HepG2 (cell line): ENCODE measurements around the gene CNTFR. TPM values are rescaled to one million over a fixed set of nuclear protein-coding genes. Genes with fewer than 3 reads are reported as not detected.

Experiments used
- ATAC-seq: fragments of 200-7000 bp; cut with Tn5 transposase; 3 replicates; pipeline ENCODE4 v1.9.1; 2020; ENCODE audit warnings: mild to moderate bottlenecking, moderate library complexity
- BruUV-seq: library from RNA; stranded (reverse); fragments of 400-500 nt; replicated peaks from 2 replicates; lab custom pipeline; 2021; lab: Mats Ljungman, UMichigan
- CTCF ChIA-PET: fragments of 300-600 bp; formaldehyde crosslinking; extraction: SDS; loops from one replicate; lab custom pipeline; 2021; ENCODE audit warnings: low total read pairs, inconsistent platforms, low intra/inter-chr PET ratio; lab: Yijun Ruan, JAX
- POLR2A ChIA-PET: fragments of 350-600 bp; sonication (Branson Sonifier 250); formaldehyde crosslinking; loops from one replicate; lab custom pipeline; 2020; ENCODE audit warnings: antibody characterized with exemption, inconsistent platforms; lab: Yijun Ruan, JAX
- DNase-seq: peaks from one replicate; pipeline ENCODE4 v3.0.0-alpha.2; 2015; ENCODE audit warnings: low spot score
- FAIRE-seq: peaks from 3 replicates; lab custom pipeline; 2011; peaks lifted over from hg19 to GRCh38; lab: Jason Lieb, UNC
- H2AFZ ChIP-seq: one replicate; pipeline ENCODE4 v1.6.1; 2011; ENCODE audit warnings: low read length, inconsistent platforms
- H3K27ac ChIP-seq: fragments of 300-600 bp; 3 replicates; pipeline ENCODE4 v1.8.0; 2011; ENCODE audit warnings: mixed run types, mild to moderate bottlenecking, mixed read lengths, low read length, inconsistent platforms; ENCODE audit not compliant: insufficient read depth; ENCODE audit errors: extremely low read length
- H3K27me3 ChIP-seq, 2 experiments: fragments of 200-600 bp in 1 of 2; 2 replicates in 1 of 2; 3 replicates in 1 of 2; pipeline versions ENCODE4 v1.6.0 to v1.8.0; 2011; ENCODE audit warnings: low read length in 2 of 2, mild to moderate bottlenecking in 2 of 2, moderate library complexity in 2 of 2, inconsistent platforms in 1 of 2; ENCODE audit not compliant: insufficient read depth in 2 of 2, control insufficient read depth in 1 of 2
- H3K36me3 ChIP-seq, 2 experiments: fragments of 200-600 bp in 1 of 2; replicated peaks in 1 of 2; 2 replicates in 1 of 2; 3 replicates in 1 of 2; pipeline versions ENCODE4 v1.5.1 to v1.8.0; 2011; ENCODE audit warnings: low read length in 2 of 2, inconsistent platforms in 1 of 2; ENCODE audit not compliant: insufficient read depth in 2 of 2, control insufficient read depth in 1 of 2
- H3K4me1 ChIP-seq: 2 replicates; pipeline ENCODE4 v1.5.1; 2012; ENCODE audit warnings: low read length, inconsistent platforms; ENCODE audit not compliant: insufficient read depth
- H3K4me2 ChIP-seq: 2 replicates; pipeline ENCODE4 v1.6.0; 2011; ENCODE audit warnings: low read depth, low read length, inconsistent platforms
- H3K4me3 ChIP-seq, 3 experiments: fragments of 200-600 bp in 1 of 3; sonication (generic), shearing (Covaris generic) in 1 of 3; replicated peaks in 1 of 3; 2 replicates each; pipeline ENCODE4 v1.5.1; 2011 to 2016; ENCODE audit warnings: low read length in 3 of 3, inconsistent platforms in 2 of 3, low read depth in 2 of 3, mild to moderate bottlenecking in 2 of 3, control low read depth in 1 of 3, mixed read lengths in 1 of 3; ENCODE audit not compliant: insufficient read depth in 1 of 3
- H3K79me2 ChIP-seq: one replicate; pipeline ENCODE4 v1.6.1; 2011; ENCODE audit warnings: low read length, inconsistent platforms; ENCODE audit not compliant: insufficient read depth
- H3K9ac ChIP-seq: 2 replicates; pipeline ENCODE4 v1.6.0; 2011; ENCODE audit warnings: mild to moderate bottlenecking, low read depth, low read length, inconsistent platforms; ENCODE audit not compliant: insufficient read depth
- H3K9me3 ChIP-seq: 2 replicates; pipeline ENCODE4 v1.5.1; 2012; ENCODE audit warnings: mild to moderate bottlenecking, low read length
- H4K20me1 ChIP-seq: 2 replicates; pipeline ENCODE4 v1.6.0; 2011; ENCODE audit warnings: inconsistent platforms, mild to moderate bottlenecking, low read length, moderate library complexity; ENCODE audit not compliant: insufficient read depth
- AHR ChIP-seq: IDR thresholded peaks from 2 replicates; pipeline ENCODE4 v1.6.1; 2018; ENCODE audit warnings: missing genetic modification reagents, missing compliant biosample characterization
- ASH2L ChIP-seq: fragments of 300-600, 200-600 bp; sonication (generic); IDR thresholded peaks from 2 replicates; pipeline ENCODE4 v1.7.0; 2017; ENCODE audit warnings: low read depth, mild to moderate bottlenecking, moderate library complexity, mixed read lengths, low read length; ENCODE audit not compliant: insufficient read length
- CBX1 ChIP-seq: IDR thresholded peaks from one replicate; pipeline ENCODE4 v1.6.1; 2016; ENCODE audit warnings: antibody characterized with exemption, low read depth
- CENPX ChIP-seq: sonication (generic); formaldehyde crosslinking; IDR thresholded peaks from 2 replicates; pipeline ENCODE4 v1.9.0; 2021; ENCODE audit warnings: mild to moderate bottlenecking, missing genetic modification reagents, moderate library complexity
- FOXJ3 ChIP-seq: sonication (generic); formaldehyde crosslinking; IDR thresholded peaks from 2 replicates; pipeline ENCODE4 v1.4.0; 2020; ENCODE audit warnings: missing genetic modification reagents, mild to moderate bottlenecking, borderline replicate concordance
- FOXP1 ChIP-seq, 2 experiments: fragments of 450-650 bp in 1 of 2; IDR thresholded peaks; 2 replicates each; pipeline ENCODE4 v1.6.1; 2017 to 2018; ENCODE audit warnings: antibody characterized with exemption in 1 of 2
- KLF6 ChIP-seq: IDR thresholded peaks from 2 replicates; pipeline ENCODE4 v1.8.0; 2016; ENCODE audit warnings: missing biosample characterization, missing genetic modification reagents
- MBNL3 ChIP-seq: fragments of 250-450 bp; sonication (Bioruptor Pico); conservative IDR thresholded peaks from 2 replicates; pipeline ENCODE4 v1.8.0; 2022; ENCODE audit warnings: mild to moderate bottlenecking, inconsistent platforms
- MED8 ChIP-seq: sonication (generic); formaldehyde crosslinking; IDR thresholded peaks from 2 replicates; pipeline ENCODE4 v1.8.1; 2023; ENCODE audit warnings: mild to moderate bottlenecking, missing genetic modification reagents; ENCODE audit not compliant: insufficient replicate concordance
- MYPOP ChIP-seq: sonication (generic); formaldehyde crosslinking; IDR thresholded peaks from 2 replicates; pipeline ENCODE4 v1.8.1; 2023; ENCODE audit warnings: mild to moderate bottlenecking, moderate library complexity, missing genetic modification reagents
- SSRP1 ChIP-seq: IDR thresholded peaks from 2 replicates; pipeline ENCODE4 v1.6.1; 2016; ENCODE audit warnings: control low read depth
- ZMAT5 ChIP-seq: sonication (generic); formaldehyde crosslinking; IDR thresholded peaks from 2 replicates; pipeline ENCODE4 v1.5.0; 2020; ENCODE audit warnings: mild to moderate bottlenecking, low read depth, missing genetic modification reagents, borderline replicate concordance
- ZNF138 ChIP-seq: sonication (generic); formaldehyde crosslinking; IDR thresholded peaks from 2 replicates; pipeline ENCODE4 v1.5.0; 2020; ENCODE audit warnings: mild to moderate bottlenecking, low read depth, missing genetic modification reagents
- ZNF207 ChIP-seq: fragments of 450-650 bp; IDR thresholded peaks from 2 replicates; pipeline ENCODE4 v1.6.1; 2016; ENCODE audit warnings: antibody characterized with exemption, borderline replicate concordance
- ZNF451 ChIP-seq: sonication (generic); formaldehyde crosslinking; IDR thresholded peaks from 2 replicates; pipeline ENCODE4 v1.5.0; 2020; ENCODE audit warnings: mild to moderate bottlenecking, missing genetic modification reagents
- ZNF7 ChIP-seq: IDR thresholded peaks from 2 replicates; pipeline ENCODE4 v1.6.1; 2016; ENCODE audit warnings: missing biosample characterization, missing genetic modification reagents
- WGBS: methylation state at CpG from one replicate; pipeline ENCODE4 v1.1.6; 2017; ENCODE audit warnings: low lambda C conversion rate; 5-methylcytosine and 5-hydroxymethylcytosine counted together
- in situ Hi-C: cut with HindIII; loops from 2 replicates; pipeline ENCODE4 v1.10.0; 2017; ENCODE audit warnings: low pct_unique_long_range_greater_than_20kb; ENCODE audit not compliant: extremely low pct_ligation_motif_present
- intact Hi-C: fragments of 100-400 bp; cut with micrococcal nuclease; formaldehyde crosslinking; loops from one replicate; pipeline ENCODE4 v1.10.0; 2022; ENCODE audit not compliant: unreplicated experiment
- polyA plus RNA-seq, 8 experiments: library from polyadenylated mRNA; depleted of rRNA in 3 of 8; stranded (reverse) in 7 of 8; unstranded in 1 of 8; fragments of >200 nt; fragmentation: Illumina TruSeq in 4 of 8; extraction: Trizol in 4 of 8; gene quantifications; 2 replicates each; pipeline versions ENCODE4 v1.2.1 to v1.2.3, GENCODE V29; 2011 to 2016; ENCODE audit warnings: low read depth in 4 of 8, missing spikeins in 1 of 8, mixed read lengths in 1 of 8; ENCODE audit not compliant: insufficient read depth in 1 of 8
- total RNA-seq, 5 experiments: library from RNA; depleted of rRNA; stranded (reverse); fragments of >200 nt; fragmentation: Illumina TruSeq; extraction: Trizol; gene quantifications; 2 replicates each; pipeline ENCODE4 v1.2.3, GENCODE V29; 2016; ENCODE audit warnings: low read depth in 1 of 5

Gene CNTFR
- total and polyA plus RNA-seq, 2 of the 13 experiments (the other 11 are each of a cell fraction or from before 2014, with no cell fraction given), result not detected

DNA sequence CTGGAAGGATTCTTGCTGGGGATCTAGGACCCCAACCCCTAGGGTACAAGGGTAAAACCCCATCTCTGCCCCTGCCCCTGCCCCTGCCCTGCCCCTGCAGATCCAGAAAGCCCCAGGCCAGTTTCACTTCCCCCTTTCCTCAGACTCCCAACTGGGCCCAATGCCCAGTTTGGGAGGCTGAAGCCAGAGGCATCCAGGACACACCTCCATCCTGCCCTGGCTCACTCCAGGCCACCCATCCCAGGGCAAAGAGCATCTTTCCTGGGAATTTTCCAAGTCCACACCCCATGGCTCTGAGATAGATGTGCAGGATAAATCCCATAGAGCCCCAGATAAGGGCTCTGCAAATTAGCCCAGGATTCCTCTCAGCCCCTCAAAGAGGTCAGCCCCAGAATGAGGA is 17.4 kb downstream of the CNTFR start (continued):
- TF ChIP-seq SSRP1 (CRISPR knock-in tag), result no peak

DNA sequence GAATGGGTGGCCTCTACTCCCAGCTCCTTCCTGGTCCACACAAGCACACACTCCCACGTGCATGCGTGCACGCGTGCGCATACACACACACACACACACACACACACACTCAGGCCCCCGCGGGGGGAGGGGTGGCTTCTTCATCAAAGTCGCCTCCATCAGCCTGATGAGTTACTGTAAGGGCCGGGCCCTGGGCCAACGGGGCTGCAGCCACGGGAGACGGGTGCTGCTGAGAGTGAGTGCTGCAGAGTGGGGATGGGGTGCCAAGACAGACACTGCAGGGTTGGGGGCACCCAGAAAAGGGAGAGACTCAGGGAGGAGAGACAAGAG is 18.1 kb downstream of the CNTFR start:
- Histone ChIP-seq H3K4me1 (no peaks in the 10 kb centered on the region), H3K9ac (no peak overlapping the region), H4K20me1 (no peaks in the 10 kb centered on the region), H3K27ac (no peak overlapping the region), H2AFZ (no peak overlapping the region), H3K36me3 (no peaks in the 10 kb centered on the region), H3K27me3 (peaks cover 11 to 84% of the 10 kb centered on the region in 2 experiments), H3K4me2 (no peak overlapping the region), H3K4me3 (no peak overlapping the region), H3K79me2 (no peaks in the 10 kb centered on the region), H3K9me3 (no peaks in the 10 kb centered on the region)
- BruUV-seq, result no TSS peak
- no peak for FAIRE-seq
- DNase-seq, result no peak
- POLR2A ChIA-PET, result no interaction called here
- 16% methylated on average over 9 of the region's 12 CpGs for WGBS
- ATAC-seq, result no peak
- TF ChIP-seq FOXP1 (IDR thresholded peaks at IDR 0.05) (no peak), FOXP1 (CRISPR knock-in tag; IDR thresholded peaks at IDR 0.05) (no peak), ZNF138 (CRISPR knock-in tag) (no peak), ZNF7 (CRISPR knock-in tag) (no peak), FOXJ3 (no peak), MYPOP (CRISPR knock-in tag) (no peak), AHR (CRISPR knock-in tag) (no peak), MED8 (CRISPR knock-in tag) (no peak), CBX1 (no peak), KLF6 (CRISPR knock-in tag) (no peak), MBNL3 (CRISPR knock-in tag) (no peak), ZMAT5 (CRISPR knock-in tag) (no peak), ASH2L (no peak), ZNF451 (CRISPR knock-in tag) (no peak), CENPX (CRISPR knock-in tag) (no peak), ZNF207 (no peak)
- in situ Hi-C loops (no loop called here), intact Hi-C loops (no loop called here)
- CTCF ChIA-PET, result no interaction called here
